Spleen (tissue), 11 donors: Measurements from ENCODE around the gene SUMF1. TPM values are rescaled to one million over a fixed set of nuclear protein-coding genes. Genes with fewer than 3 reads are reported as not detected.

Source experiments
- DNase-seq: peaks from one replicate; pipeline ENCODE4 v3.0.0-alpha.2; 2020
- H3K27ac ChIP-seq, 8 donors: fragments of 200-600 bp; sonication (generic) in 7 of 8; 1 replicate in 4 of 8; 2 replicates in 4 of 8; pipeline versions ENCODE4 v1.5.0 to v1.8.0; 2016 to 2021; ENCODE audit warnings: inconsistent platforms in 4 of 8, mild to moderate bottlenecking in 4 of 8, moderate library complexity in 1 of 8
- H3K27me3 ChIP-seq, 7 donors: fragments of 200-600 bp; sonication (generic) in 6 of 7; replicated peaks in 1 of 7; 1 replicate in 4 of 7; 2 replicates in 3 of 7; pipeline versions ENCODE4 v1.5.0 to v1.8.0; 2016 to 2021; ENCODE audit warnings: inconsistent platforms in 3 of 7, mild to moderate bottlenecking in 1 of 7
- H3K36me3 ChIP-seq, 6 donors: fragments of 200-600 bp; sonication (generic) in 5 of 6; 1 replicate in 4 of 6; 2 replicates in 2 of 6; pipeline versions ENCODE4 v1.5.0 to v1.8.0; 2016 to 2021; ENCODE audit warnings: inconsistent platforms in 2 of 6
- H3K4me1 ChIP-seq, 6 donors: fragments of 200-600 bp; sonication (generic) in 5 of 6; 1 replicate in 3 of 6; 2 replicates in 3 of 6; pipeline versions ENCODE4 v1.5.0 to v1.8.0; 2016 to 2021; ENCODE audit warnings: inconsistent platforms in 3 of 6
- H3K4me3 ChIP-seq, 8 donors: fragments of 200-600 bp; sonication (generic) in 7 of 8; 1 replicate in 4 of 8; 2 replicates in 4 of 8; pipeline versions ENCODE4 v1.5.0 to v1.8.0; 2016 to 2021; ENCODE audit warnings: inconsistent platforms in 4 of 8, mild to moderate bottlenecking in 4 of 8, moderate library complexity in 2 of 8
- H3K9me3 ChIP-seq, 8 donors: fragments of 200-600 bp; sonication (generic) in 7 of 8; 1 replicate in 4 of 8; 2 replicates in 4 of 8; pipeline versions ENCODE4 v1.5.0 to v1.8.0; 2016 to 2021; ENCODE audit warnings: inconsistent platforms in 4 of 8
- POLR2A ChIP-seq, 3 donors: fragments of 450-650 bp; IDR thresholded peaks; one replicate each; pipeline ENCODE4 v1.5.1; 2017; ENCODE audit warnings: antibody characterized with exemption in 3 of 3, mild to moderate bottlenecking in 1 of 3
- POLR2AphosphoS5 ChIP-seq, 3 donors: sonication (generic); formaldehyde crosslinking; IDR thresholded peaks; one replicate each; pipeline ENCODE4 v1.5.1; 2017; ENCODE audit warnings: antibody characterized with exemption in 3 of 3
- WGBS, 5 donors: extraction: QIAGEN DNeasy Blood & Tissue Kit in 3 of 5; methylation state at CpG; one replicate each; pipeline versions ENCODE4 v1.1.5 to v1.1.7; 2013 to 2018; 5-methylcytosine and 5-hydroxymethylcytosine counted together
- intact Hi-C: fragments of 100-400 bp; cut with DNase I; formaldehyde crosslinking; loops from one replicate; pipeline ENCODE4 v1.15.0; 2023; ENCODE audit warnings: low total_unique reads
- polyA plus RNA-seq, 3 donors: library from polyadenylated mRNA; stranded (reverse); fragments of 200-250 nt; gene quantifications; one replicate each; pipeline ENCODE4 v1.2.1, GENCODE V29; 2013
- total RNA-seq, 7 donors: library from RNA; depleted of rRNA in 3 of 7; stranded (reverse); fragments of >200 nt in 3 of 7; fragmentation: NEBNext Ultra II Directional in 4 of 7; extraction: Animal tissue kit (Norgen Biotek cat#: 25700) in 4 of 7; gene quantifications; one replicate each; pipeline versions ENCODE4 v1.1.0 to v1.2.1, GENCODE V29; 2016 to 2021
- TF ChIP-seq, protein P1 (sequence below), 11 experiments: fragments of 200-600 bp in 7 of 11; fragments of 450-650 bp in 4 of 11; sonication (generic) in 4 of 11; IDR thresholded peaks in 8 of 11; conservative IDR thresholded peaks in 3 of 11; 1 replicate in 7 of 11; 2 replicates in 4 of 11; pipeline versions ENCODE4 v1.4.0 to v1.8.0; 2016 to 2021; ENCODE audit warnings: antibody characterized with exemption in 11 of 11, inconsistent platforms in 4 of 11, mild to moderate bottlenecking in 1 of 11
- donor health status: healthy with polysubstance abuse.
- donor health status: DM: no; HTN: no; CAD: no; lungs with moderate emphysema.
- donor health status: DM: no; HTN: no; CAD: no.
- donor health status: Bipolar disorder and iron deficiency.
- donor health status: healthy.
- donor health status: DM: no; HTN: no; CAD: no.
- donor health status: DM: yes; HTN: yes; CAD: no.

Gene SUMF1
- total and polyA plus RNA-seq, 10 donors: 6.3 to 53.0 (median 33.9) TPM

GRCh38 chr3:4421121-4421520, 45.9 kb downstream of the SUMF1 start:
- WGBS, 5 donors: 39 to 76% (median 51%) methylated on average over 2 of the region's 2 CpGs

GRCh38 chr3:4419920-4420319, 47.1 kb downstream of the SUMF1 start:
- no peak overlapping the region for H3K27ac ChIP-seq
- WGBS, 5 donors: 84 to 100% (median 97%) methylated on average over 1 of the region's 1 CpG

More at GRCh38 chr3:4421121-4421520, 45.9 kb downstream of the SUMF1 start:
- no peak for DNase-seq
- H3K27ac ChIP-seq: peak overlapping the region in 2 of 8 donors; percentile 29 to 40
- H3K4me3 ChIP-seq: no peak overlapping the region
- H3K4me1 ChIP-seq: no peaks in the 10 kb centered on the region
- H3K9me3 ChIP-seq: no peaks in the 10 kb centered on the region
- TF ChIP-seq, protein P1, sequence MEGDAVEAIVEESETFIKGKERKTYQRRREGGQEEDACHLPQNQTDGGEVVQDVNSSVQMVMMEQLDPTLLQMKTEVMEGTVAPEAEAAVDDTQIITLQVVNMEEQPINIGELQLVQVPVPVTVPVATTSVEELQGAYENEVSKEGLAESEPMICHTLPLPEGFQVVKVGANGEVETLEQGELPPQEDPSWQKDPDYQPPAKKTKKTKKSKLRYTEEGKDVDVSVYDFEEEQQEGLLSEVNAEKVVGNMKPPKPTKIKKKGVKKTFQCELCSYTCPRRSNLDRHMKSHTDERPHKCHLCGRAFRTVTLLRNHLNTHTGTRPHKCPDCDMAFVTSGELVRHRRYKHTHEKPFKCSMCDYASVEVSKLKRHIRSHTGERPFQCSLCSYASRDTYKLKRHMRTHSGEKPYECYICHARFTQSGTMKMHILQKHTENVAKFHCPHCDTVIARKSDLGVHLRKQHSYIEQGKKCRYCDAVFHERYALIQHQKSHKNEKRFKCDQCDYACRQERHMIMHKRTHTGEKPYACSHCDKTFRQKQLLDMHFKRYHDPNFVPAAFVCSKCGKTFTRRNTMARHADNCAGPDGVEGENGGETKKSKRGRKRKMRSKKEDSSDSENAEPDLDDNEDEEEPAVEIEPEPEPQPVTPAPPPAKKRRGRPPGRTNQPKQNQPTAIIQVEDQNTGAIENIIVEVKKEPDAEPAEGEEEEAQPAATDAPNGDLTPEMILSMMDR (IDR thresholded peaks at IDR 0.05 in 8 of 11, conservative IDR thresholded peaks at IDR 0.05 in 3 of 11): no peak
- TF ChIP-seq POLR2AphosphoS5 (IDR thresholded peaks at IDR 0.05) (no peak), POLR2A (IDR thresholded peaks at IDR 0.05) (no peak)
- H3K27me3 ChIP-seq: no peaks in the 10 kb centered on the region
- intact Hi-C loops: no loop called here
- peaks cover 0 to 42% (median 18%) of the 10 kb centered on the region in 6 donors for H3K36me3 ChIP-seq

DNA sequence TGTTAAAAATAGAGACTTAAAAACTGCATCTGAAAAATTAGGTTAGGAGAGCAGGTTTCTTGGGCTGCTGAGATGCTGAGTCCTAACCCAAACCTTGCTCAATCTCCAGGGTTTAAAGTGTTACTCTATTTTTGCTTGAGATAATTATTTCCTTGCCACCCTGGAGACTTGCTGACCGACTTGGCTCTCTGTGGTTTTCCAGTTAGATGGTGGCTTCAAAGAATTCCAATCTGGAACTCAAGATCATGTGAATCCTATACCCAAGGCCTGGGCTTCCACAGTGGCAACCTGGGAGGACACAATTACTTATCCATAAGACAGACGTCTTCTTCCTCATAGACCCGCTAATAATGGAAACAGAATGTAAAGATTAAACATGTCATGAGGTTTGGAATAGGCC, 47.7 kb downstream of the SUMF1 start:
- WGBS, 5 donors: 88 to 98% (median 91%) methylated on average over 3 of the region's 3 CpGs
- H3K4me3 ChIP-seq: no peak overlapping the region
- intact Hi-C loops: no loop called here
- no peaks in the 10 kb centered on the region for H3K27me3 ChIP-seq
- H3K4me1 ChIP-seq: no peaks in the 10 kb centered on the region
- H3K9me3 ChIP-seq: no peaks in the 10 kb centered on the region
- peaks cover 0 to 59% (median 29%) of the 10 kb centered on the region in 6 donors for H3K36me3 ChIP-seq
- no peak for TF ChIP-seq POLR2A (IDR thresholded peaks at IDR 0.05)
- TF ChIP-seq, protein P1 (IDR thresholded peaks at IDR 0.05 in 8 of 11, conservative IDR thresholded peaks at IDR 0.05 in 3 of 11): no peak
- TF ChIP-seq POLR2AphosphoS5 (IDR thresholded peaks at IDR 0.05): no peak
- DNase-seq: no peak
- H3K27ac ChIP-seq: no peak overlapping the region

More at GRCh38 chr3:4419920-4420319, 47.1 kb downstream of the SUMF1 start:
- no peak for DNase-seq
- TF ChIP-seq, protein P1 (IDR thresholded peaks at IDR 0.05 in 8 of 11, conservative IDR thresholded peaks at IDR 0.05 in 3 of 11): no peak
- TF ChIP-seq POLR2A (IDR thresholded peaks at IDR 0.05) (no peak), POLR2AphosphoS5 (IDR thresholded peaks at IDR 0.05) (no peak)
- Histone ChIP-seq H3K4me1 (no peaks in the 10 kb centered on the region), H3K36me3 (peaks cover 0 to 54% (median 27%) of the 10 kb centered on the region in 6 donors), H3K9me3 (no peaks in the 10 kb centered on the region), H3K4me3 (no peak overlapping the region), H3K27me3 (no peaks in the 10 kb centered on the region)
- intact Hi-C loops: no loop called here

DNA sequence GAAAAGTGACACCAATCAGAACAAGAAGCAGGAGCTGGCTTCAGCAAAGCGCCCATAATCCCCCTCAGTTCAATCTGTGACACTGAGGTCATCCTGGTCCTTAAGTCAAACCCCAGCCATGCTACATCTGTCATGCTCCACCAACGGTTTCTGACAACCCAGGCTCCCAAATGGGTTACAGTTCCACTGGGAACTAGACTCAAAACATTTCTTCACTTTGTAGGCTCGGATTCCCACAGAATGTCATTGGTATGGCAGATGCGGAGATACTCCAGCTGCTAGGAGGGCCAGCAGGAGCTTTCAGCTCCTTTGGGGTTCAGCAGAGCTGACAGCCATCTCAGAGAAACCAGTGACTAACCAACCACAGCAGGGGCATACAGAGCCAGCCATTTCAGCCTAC, 48.9 kb downstream of the SUMF1 start:
- H3K27me3 ChIP-seq: no peaks in the 10 kb centered on the region
- intact Hi-C loops: no loop called here

More for the DNA sequence above, 48.9 kb downstream of the SUMF1 start:
- no peaks in the 10 kb centered on the region for H3K4me1 ChIP-seq
- H3K4me3 ChIP-seq: no peak overlapping the region
- H3K27ac ChIP-seq: no peak overlapping the region
- 79 to 94% (median 93%) methylated on average over 4 of the region's 4 CpGs for WGBS, 5 donors
- H3K36me3 ChIP-seq: peaks cover 0 to 67% (median 31%) of the 10 kb centered on the region in 6 donors
- H3K9me3 ChIP-seq: no peaks in the 10 kb centered on the region
- DNase-seq: no peak
- TF ChIP-seq, protein P1 (IDR thresholded peaks at IDR 0.05 in 8 of 11, conservative IDR thresholded peaks at IDR 0.05 in 3 of 11): no peak
- TF ChIP-seq POLR2A (IDR thresholded peaks at IDR 0.05) (no peak), POLR2AphosphoS5 (IDR thresholded peaks at IDR 0.05) (no peak)
